ENCODE measurements around the gene ASPRV1. TPM values are rescaled to one million over a fixed set of nuclear protein-coding genes. Genes with fewer than 3 reads are reported as not detected.

ASPRV1 gene
- total RNA-seq, 3 donors from 2014 or later, result 0.55 to 1.1 (median 0.55) TPM

GRCh38 chr2:69947325-69947931 lies 14.0 kb downstream of the ASPRV1 start:
- H3K36me3 ChIP-seq (ENCODE audit: low read depth), result no peaks in the 10 kb centered on the region
- TF ChIP-seq CTCF (IDR thresholded peaks at IDR 0.05), result no peak
- no peaks in the 10 kb centered on the region for H3K4me1 ChIP-seq (ENCODE audit: low read depth)
- intact Hi-C loops (cut with DNase I, micrococcal nuclease), result no loop called here
- no peak for DNase-seq
- no peaks in the 10 kb centered on the region for H3K9me3 ChIP-seq
- no peak overlapping the region for H3K4me3 ChIP-seq
- no peak for ATAC-seq

GRCh38 chr2:69946351-69947324 lies 14.8 kb downstream of the ASPRV1 start:
- no peak for TF ChIP-seq CTCF (IDR thresholded peaks at IDR 0.05)
- Histone ChIP-seq H3K36me3 (ENCODE audit: low read depth) (no peaks in the 10 kb centered on the region), H3K9me3 (no peaks in the 10 kb centered on the region), H3K4me1 (ENCODE audit: low read depth) (no peaks in the 10 kb centered on the region), H3K4me3 (no peak overlapping the region)
- DNase-seq, result peak in 1 of 3 donors; percentile 34
- ATAC-seq, result peak; percentile 79
- intact Hi-C loops (cut with DNase I, micrococcal nuclease), result no loop called here

GRCh38 chr2:69945941-69946340 lies 15.5 kb downstream of the ASPRV1 start:
- Histone ChIP-seq H3K36me3 (ENCODE audit: low read depth) (no peaks in the 10 kb centered on the region), H3K9me3 (no peaks in the 10 kb centered on the region), H3K4me1 (ENCODE audit: low read depth) (no peaks in the 10 kb centered on the region), H3K4me3 (no peak overlapping the region)
- DNase-seq, result no peak
- TF ChIP-seq CTCF (IDR thresholded peaks at IDR 0.05), result no peak
- intact Hi-C loops (cut with DNase I, micrococcal nuclease), result no loop called here
- ATAC-seq, result no peak

- DNase-seq (no peak), ATAC-seq (peak; percentile 48)
- H3K9me3 ChIP-seq, result no peaks in the 10 kb centered on the region
- no peaks in the 10 kb centered on the region for H3K36me3 ChIP-seq (ENCODE audit: low read depth)
- H3K4me3 ChIP-seq, result no peak overlapping the region
- no peaks in the 10 kb centered on the region for H3K4me1 ChIP-seq (ENCODE audit: low read depth)
- intact Hi-C loops (cut with DNase I, micrococcal nuclease), result no loop called here
- no peak for TF ChIP-seq CTCF (IDR thresholded peaks at IDR 0.05)
Measured at GRCh38 chr2:69945441-69945840, 16.0 kb downstream of the ASPRV1 start.

GRCh38 chr2:69944756-69945155 lies 16.7 kb downstream of the ASPRV1 start:
- no peak for TF ChIP-seq CTCF (IDR thresholded peaks at IDR 0.05)
- no peaks in the 10 kb centered on the region for H3K36me3 ChIP-seq (ENCODE audit: low read depth)
- no peaks in the 10 kb centered on the region for H3K4me1 ChIP-seq (ENCODE audit: low read depth)
- H3K9me3 ChIP-seq, result no peaks in the 10 kb centered on the region
- peak; percentile 5 for ATAC-seq
- no peak for DNase-seq
- no peak overlapping the region for H3K4me3 ChIP-seq
- intact Hi-C loops (cut with DNase I, micrococcal nuclease), result no loop called here
